Fibroblast of lung (primary cell): ENCODE data around the gene FBXO46. TPM values are rescaled to one million over a fixed set of nuclear protein-coding genes. Genes with fewer than 3 reads are reported as not detected.

Experiments used
- DNase-seq, 2 donors: peaks; one replicate each; pipeline versions ENCODE4 v3.0.0 to v3.0.0-alpha.2; 2010; ENCODE audit warnings: low read depth in 2 of 2
- H2AFZ ChIP-seq: 2 replicates; pipeline ENCODE4 v1.5.1; 2012; ENCODE audit warnings: low read length, control low read depth, inconsistent platforms
- H3K27ac ChIP-seq: 2 replicates; pipeline ENCODE4 v1.5.1; 2011; ENCODE audit warnings: low read length, control low read depth; ENCODE audit not compliant: insufficient read depth
- H3K27me3 ChIP-seq: 2 replicates; pipeline ENCODE4 v1.5.1; 2011; ENCODE audit warnings: mild to moderate bottlenecking, low read length; ENCODE audit not compliant: control insufficient read depth, insufficient read depth
- H3K36me3 ChIP-seq: 2 replicates; pipeline ENCODE4 v1.5.1; 2011; ENCODE audit warnings: low read length; ENCODE audit not compliant: control insufficient read depth, insufficient read depth
- H3K4me1 ChIP-seq: 2 replicates; pipeline ENCODE4 v1.5.1; 2011; ENCODE audit warnings: low read length; ENCODE audit not compliant: control insufficient read depth, insufficient read depth; ENCODE audit errors: extremely low read depth
- H3K4me2 ChIP-seq: 2 replicates; pipeline ENCODE4 v1.5.1; 2011; ENCODE audit warnings: low read length, control low read depth; ENCODE audit not compliant: insufficient read depth; ENCODE audit errors: extremely low read depth
- H3K4me3 ChIP-seq, 4 experiments: fragments of 200-600 bp in 1 of 4; sonication (generic) in 1 of 4; replicated peaks in 1 of 4; 2 replicates each; pipeline ENCODE4 v1.5.1; 2011 to 2016; ENCODE audit warnings: low read length in 4 of 4, low read depth in 3 of 4, mild to moderate bottlenecking in 3 of 4, control low read depth in 2 of 4, inconsistent platforms in 1 of 4, mixed read lengths in 1 of 4; ENCODE audit not compliant: insufficient read depth in 1 of 4; ENCODE audit errors: control extremely low read depth in 1 of 4
- H3K79me2 ChIP-seq: 2 replicates; pipeline ENCODE4 v1.5.1; 2012; ENCODE audit warnings: mild to moderate bottlenecking, low read length, inconsistent platforms; ENCODE audit not compliant: control insufficient read depth, insufficient read depth
- H3K9ac ChIP-seq: 2 replicates; pipeline ENCODE4 v1.5.1; 2011; ENCODE audit warnings: mild to moderate bottlenecking, low read length, control low read depth; ENCODE audit not compliant: insufficient read depth
- H3K9me3 ChIP-seq: 2 replicates; pipeline ENCODE4 v1.5.1; 2012; ENCODE audit warnings: low read depth, low read length; ENCODE audit not compliant: control insufficient read depth, insufficient read depth
- H4K20me1 ChIP-seq: 2 replicates; pipeline ENCODE4 v1.5.1; 2011; ENCODE audit warnings: low read length; ENCODE audit not compliant: control insufficient read depth, insufficient read depth; ENCODE audit errors: extremely low read depth
- CTCF ChIP-seq, 2 donors: IDR thresholded peaks in 1 of 2; conservative IDR thresholded peaks in 1 of 2; 1 replicate in 1 of 2; 2 replicates in 1 of 2; pipeline ENCODE4 v1.5.1; 2011 to 2012; ENCODE audit warnings: low read length in 2 of 2, control low read depth in 1 of 2, inconsistent platforms in 1 of 2, low read depth in 1 of 2, mild to moderate bottlenecking in 1 of 2
- EZH2 ChIP-seq: IDR thresholded peaks from 2 replicates; pipeline ENCODE4 v1.5.1; 2012; ENCODE audit warnings: low read length, control low read depth, mild to moderate bottlenecking; ENCODE audit errors: missing control alignments
- polyA plus RNA-seq, 2 donors: library from polyadenylated mRNA; depleted of rRNA in 1 of 2; stranded (reverse) in 1 of 2; unstranded in 1 of 2; fragments of >200 nt; gene quantifications; 2 replicates each; pipeline ENCODE4 v1.2.1, GENCODE V29; 2011 to 2012; ENCODE audit warnings: missing spikeins in 1 of 2
- total RNA-seq: library from RNA; depleted of rRNA; stranded (reverse); fragments of >200 nt; gene quantifications from 2 replicates; pipeline ENCODE4 v1.2.1, GENCODE V29; 2014

Gene FBXO46
- total and polyA plus RNA-seq, 2 donors (not counting 1 experiment from before 2014, with no cell fraction given): 2.0 to 3.3 TPM

- Histone ChIP-seq H3K9me3 (no peaks in the 10 kb centered on the region), H3K79me2 (peaks cover 4% of the 10 kb centered on the region), H2AFZ (no peak overlapping the region), H3K4me3 (no peak overlapping the region), H3K4me1 (peaks cover 24% of the 10 kb centered on the region), H3K4me2 (no peak overlapping the region), H3K27me3 (no peaks in the 10 kb centered on the region), H3K27ac (no peak overlapping the region), H3K36me3 (peaks cover 2% of the 10 kb centered on the region), H3K9ac (no peak overlapping the region), H4K20me1 (no peaks in the 10 kb centered on the region)
- DNase-seq: no peak
- TF ChIP-seq CTCF (conservative IDR thresholded peaks at IDR 0.05 in 1 of 2, IDR thresholded peaks at IDR 0.05 in 1 of 2; ENCODE audit: low read depth in 1 of 2, low read length in 2 of 2) (no peak), EZH2 (no peak)
These were observed 35.1 kb upstream of the FBXO46 start for GRCh38 chr19:45765702-45766295.

GRCh38 chr19:45764945-45765701 lies 34.4 kb upstream of the FBXO46 start:
- Histone ChIP-seq H3K27me3 (no peaks in the 10 kb centered on the region), H3K9me3 (no peaks in the 10 kb centered on the region), H3K4me2 (no peak overlapping the region), H3K27ac (no peak overlapping the region), H3K4me1 (peaks cover 24% of the 10 kb centered on the region), H3K4me3 (no peak overlapping the region), H3K9ac (no peak overlapping the region), H2AFZ (no peak overlapping the region), H3K79me2 (peaks cover 4% of the 10 kb centered on the region), H4K20me1 (no peaks in the 10 kb centered on the region), H3K36me3 (peaks cover 2% of the 10 kb centered on the region)
- no peak for TF ChIP-seq CTCF (conservative IDR thresholded peaks at IDR 0.05 in 1 of 2, IDR thresholded peaks at IDR 0.05 in 1 of 2; ENCODE audit: low read depth in 1 of 2, low read length in 2 of 2)
- TF ChIP-seq EZH2: no peak
- DNase-seq: no peak

- peaks cover 4% of the 10 kb centered on the region for H3K79me2 ChIP-seq
- no peak for TF ChIP-seq CTCF (conservative IDR thresholded peaks at IDR 0.05 in 1 of 2, IDR thresholded peaks at IDR 0.05 in 1 of 2; ENCODE audit: low read depth in 1 of 2, low read length in 2 of 2)
- TF ChIP-seq EZH2: no peak
- H3K9ac ChIP-seq: no peak overlapping the region
- no peak overlapping the region for H3K27ac ChIP-seq
- no peak overlapping the region for H2AFZ ChIP-seq
- no peaks in the 10 kb centered on the region for H3K27me3 ChIP-seq
- H3K4me1 ChIP-seq: peaks cover 20% of the 10 kb centered on the region
- H3K4me3 ChIP-seq: no peak overlapping the region
- no peak overlapping the region for H3K4me2 ChIP-seq
- DNase-seq: no peak
- peaks cover 2% of the 10 kb centered on the region for H3K36me3 ChIP-seq
- no peaks in the 10 kb centered on the region for H3K9me3 ChIP-seq
- no peaks in the 10 kb centered on the region for H4K20me1 ChIP-seq
These were observed 33.8 kb upstream of the FBXO46 start for GRCh38 chr19:45764475-45764874.
